Transverse colon (tissue), 4 donors: Measurements from ENCODE around the gene PELI1. TPM values are rescaled to one million over a fixed set of nuclear protein-coding genes. Genes with fewer than 3 reads are reported as not detected.

Experiments used
- DNase-seq: peaks from one replicate; pipeline ENCODE4 v3.0.0-alpha.2; 2019
- H3K27ac ChIP-seq, 4 donors: fragments of 200-600 bp; sonication (generic); 2 replicates each; pipeline ENCODE4 v1.5.1; 2016 to 2018; ENCODE audit warnings: inconsistent platforms in 4 of 4
- H3K27me3 ChIP-seq: fragments of 200-600 bp; sonication (generic); 2 replicates; pipeline ENCODE4 v1.5.1; 2017; ENCODE audit warnings: inconsistent platforms
- H3K36me3 ChIP-seq, 4 donors: fragments of 200-600 bp; sonication (generic); 2 replicates each; pipeline ENCODE4 v1.5.1; 2017 to 2019; ENCODE audit warnings: inconsistent platforms in 4 of 4
- H3K4me1 ChIP-seq, 4 donors: fragments of 200-600 bp; sonication (generic); 2 replicates each; pipeline ENCODE4 v1.5.1; 2017 to 2020; ENCODE audit warnings: inconsistent platforms in 4 of 4
- H3K4me3 ChIP-seq, 4 donors: fragments of 200-600 bp; sonication (generic); 1 replicate in 1 of 4; 2 replicates in 3 of 4; pipeline versions ENCODE4 v1.5.1 to v1.6.1; 2017 to 2019; ENCODE audit warnings: inconsistent platforms in 4 of 4
- H3K9me3 ChIP-seq, 2 donors: fragments of 200-600 bp; sonication (generic); 2 replicates each; pipeline ENCODE4 v1.5.1; 2017 to 2019; ENCODE audit warnings: inconsistent platforms in 2 of 2
- CTCF ChIP-seq, 5 experiments: fragments of 200-600 bp in 3 of 5; fragments of 450-650 bp in 2 of 5; sonication (generic) in 3 of 5; IDR thresholded peaks; 1 replicate in 2 of 5; 2 replicates in 3 of 5; pipeline ENCODE4 v1.5.1; 2016 to 2017; ENCODE audit warnings: antibody characterized with exemption in 5 of 5, inconsistent platforms in 3 of 5, mild to moderate bottlenecking in 2 of 5, moderate library complexity in 1 of 5
- EP300 ChIP-seq: sonication (generic); formaldehyde crosslinking; IDR thresholded peaks from one replicate; pipeline ENCODE4 v1.6.1; 2017; ENCODE audit warnings: antibody characterized with exemption, low read depth
- POLR2A ChIP-seq: fragments of 450-650 bp; IDR thresholded peaks from one replicate; pipeline ENCODE4 v1.6.1; 2016; ENCODE audit warnings: antibody characterized with exemption, mild to moderate bottlenecking, moderate library complexity
- POLR2AphosphoS5 ChIP-seq, 3 donors: sonication (generic); formaldehyde crosslinking; IDR thresholded peaks; one replicate each; pipeline ENCODE4 v1.6.1; 2016; ENCODE audit warnings: antibody characterized with exemption in 3 of 3
- WGBS, 2 donors: methylation state at CpG; one replicate each; pipeline ENCODE4 v1.1.5; 2018; ENCODE audit warnings: low coverage in 1 of 2; 5-methylcytosine and 5-hydroxymethylcytosine counted together
- in situ Hi-C, 4 donors: fragments of 200-750 bp; cut with MboI; loops; one replicate each; pipeline versions ENCODE4 v1.15.0 to v1.15.1; 2017; ENCODE audit warnings: low sequenced_read_pairs in 3 of 4, low pct_ligation_motif_present in 1 of 4, low pct_unique_long_range_greater_than_20kb in 1 of 4
- intact Hi-C: fragments of 100-400 bp; cut with DNase I; formaldehyde crosslinking; loops from one replicate; pipeline ENCODE4 v1.15.1; 2023; ENCODE audit warnings: low total_unique reads
- total RNA-seq, 4 donors: library from RNA; depleted of rRNA; stranded (reverse); fragments of >200 nt; gene quantifications; one replicate each; pipeline ENCODE4 v1.1.0, GENCODE V29; 2016

PELI1 gene
- total RNA-seq, 4 donors from 2014 or later: 20.6 to 818 (median 41.3) TPM

DNA sequence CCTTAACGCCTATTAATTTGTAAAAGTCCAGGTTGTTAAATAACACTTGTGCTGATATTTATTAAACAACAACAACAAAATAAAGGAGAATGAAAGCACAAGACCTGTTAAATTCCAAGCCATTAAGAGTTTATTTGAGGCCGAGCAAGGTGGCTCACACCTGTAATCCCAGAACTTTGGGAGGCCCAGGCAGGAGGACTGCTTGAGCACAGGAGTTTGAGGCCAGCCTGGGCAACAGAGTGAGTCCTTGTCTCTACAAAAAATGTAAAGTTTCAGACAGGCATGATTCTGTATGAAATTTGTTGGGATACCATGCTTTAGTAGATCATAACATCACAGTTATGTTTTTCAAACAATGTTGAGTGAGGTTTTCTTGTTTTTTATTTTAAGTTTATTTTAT, 17.1 kb downstream of the PELI1 start:
- Histone ChIP-seq H3K9me3 (no peaks in the 10 kb centered on the region), H3K27me3 (no peaks in the 10 kb centered on the region), H3K36me3 (no peaks in the 10 kb centered on the region), H3K4me3 (no peak overlapping the region), H3K4me1 (peaks cover 15 to 98% (median 70%) of the 10 kb centered on the region in 4 donors), H3K27ac (peak overlapping the region in 3 of 4 donors; percentile 5 to 76 (median 34))
- 85 to 91% methylated on average over 2 of the region's 2 CpGs for WGBS, 2 donors
- TF ChIP-seq CTCF (IDR thresholded peaks at IDR 0.05) (no peak), POLR2AphosphoS5 (IDR thresholded peaks at IDR 0.05) (no peak), POLR2A (no peak), EP300 (no peak)
- intact Hi-C loops: no loop called here
- in situ Hi-C loops: no loop called here
- no peak for DNase-seq

GRCh38 chr2:64126601-64127000, 17.6 kb downstream of the PELI1 start:
- intact Hi-C loops: no loop called here
- in situ Hi-C loops: no loop called here

DNA sequence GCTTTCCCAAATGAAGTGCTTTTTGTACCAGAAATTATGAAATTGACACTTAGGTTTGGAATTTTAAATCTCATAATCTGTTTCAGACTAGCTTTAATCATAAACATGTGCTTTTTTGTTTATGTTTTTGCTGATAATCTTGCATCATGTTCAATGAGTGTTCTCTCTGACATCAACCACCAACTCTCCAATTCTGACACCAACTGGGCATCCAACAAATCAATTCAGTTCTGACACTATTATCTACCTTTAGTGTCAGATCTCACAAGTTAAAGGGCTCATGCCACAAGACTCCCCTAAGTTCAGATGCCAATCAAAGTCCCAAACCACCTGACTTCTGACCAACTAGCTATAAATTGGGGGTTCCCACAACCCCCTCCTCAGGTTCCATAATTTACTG, 19.6 kb downstream of the PELI1 start:
- intact Hi-C loops: no loop called here

More at GRCh38 chr2:64126601-64127000, 17.6 kb downstream of the PELI1 start:
- H3K27me3 ChIP-seq: no peaks in the 10 kb centered on the region
- H3K4me1 ChIP-seq: peaks cover 17 to 99% (median 68%) of the 10 kb centered on the region in 4 donors
- no peak for TF ChIP-seq EP300
- no peak for TF ChIP-seq POLR2AphosphoS5 (IDR thresholded peaks at IDR 0.05)
- TF ChIP-seq CTCF (IDR thresholded peaks at IDR 0.05): no peak
- TF ChIP-seq POLR2A: no peak
- no peak overlapping the region for H3K4me3 ChIP-seq
- 49 to 58% methylated on average over 3 of the region's 3 CpGs for WGBS, 2 donors
- no peak for DNase-seq
- H3K9me3 ChIP-seq: no peaks in the 10 kb centered on the region
- H3K36me3 ChIP-seq: no peaks in the 10 kb centered on the region
- H3K27ac ChIP-seq: peak overlapping the region in 3 of 4 donors; percentile 24 to 76 (median 34)

DNA sequence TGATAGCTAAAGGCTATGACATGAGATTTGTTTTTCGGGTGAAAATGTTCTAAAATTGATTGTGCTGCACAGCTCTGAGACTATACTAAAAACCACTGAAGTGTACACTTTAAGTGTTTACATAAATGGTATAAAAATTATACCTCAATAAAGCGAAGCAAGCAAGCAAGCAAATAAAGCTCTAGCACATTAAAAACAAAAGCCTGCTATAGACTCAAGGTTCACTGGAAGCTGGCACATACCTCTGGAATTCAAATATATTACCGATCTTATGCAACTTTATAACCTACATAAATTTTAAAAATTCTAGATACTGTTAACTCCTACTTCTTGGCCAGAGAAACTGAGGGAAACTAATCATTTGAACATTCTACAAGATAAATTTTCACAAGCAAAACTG, 20.1 kb downstream of the PELI1 start:
- no peak for TF ChIP-seq POLR2A
- TF ChIP-seq EP300: no peak
- no peak for TF ChIP-seq POLR2AphosphoS5 (IDR thresholded peaks at IDR 0.05)
- TF ChIP-seq CTCF (IDR thresholded peaks at IDR 0.05): no peak
- peaks cover 7 to 99% (median 76%) of the 10 kb centered on the region in 4 donors for H3K4me1 ChIP-seq
- peak overlapping the region; percentile 68 to 78 (median 74) for H3K27ac ChIP-seq
- in situ Hi-C loops: no loop called here
- H3K36me3 ChIP-seq: no peaks in the 10 kb centered on the region
- no peaks in the 10 kb centered on the region for H3K27me3 ChIP-seq
- intact Hi-C loops: no loop called here
- H3K9me3 ChIP-seq: no peaks in the 10 kb centered on the region
- H3K4me3 ChIP-seq: no peak overlapping the region
- no peak for DNase-seq
- WGBS, 2 donors: 44 to 54% methylated on average over 3 of the region's 3 CpGs

More for the DNA sequence above, 19.6 kb downstream of the PELI1 start:
- Histone ChIP-seq H3K27ac (peak overlapping the region; percentile 68 to 78 (median 74)), H3K4me3 (no peak overlapping the region), H3K9me3 (no peaks in the 10 kb centered on the region), H3K4me1 (peaks cover 9 to 99% (median 75%) of the 10 kb centered on the region in 4 donors), H3K27me3 (no peaks in the 10 kb centered on the region), H3K36me3 (no peaks in the 10 kb centered on the region)
- DNase-seq: no peak
- in situ Hi-C loops: no loop called here
- TF ChIP-seq CTCF (IDR thresholded peaks at IDR 0.05): no peak
- no peak for TF ChIP-seq POLR2AphosphoS5 (IDR thresholded peaks at IDR 0.05)
- no peak for TF ChIP-seq EP300
- TF ChIP-seq POLR2A: no peak
